Colon (tissue), 2 donors: ENCODE measurements around the gene MRPS18A.

Source experiments
- FAIRE-seq: peaks from 2 replicates; lab custom pipeline; 2012; peaks lifted over from hg19 to GRCh38; lab: Jason Lieb, UNC
- donor health status: control.
- donor health status: control.

The MRPS18A gene

DNA sequence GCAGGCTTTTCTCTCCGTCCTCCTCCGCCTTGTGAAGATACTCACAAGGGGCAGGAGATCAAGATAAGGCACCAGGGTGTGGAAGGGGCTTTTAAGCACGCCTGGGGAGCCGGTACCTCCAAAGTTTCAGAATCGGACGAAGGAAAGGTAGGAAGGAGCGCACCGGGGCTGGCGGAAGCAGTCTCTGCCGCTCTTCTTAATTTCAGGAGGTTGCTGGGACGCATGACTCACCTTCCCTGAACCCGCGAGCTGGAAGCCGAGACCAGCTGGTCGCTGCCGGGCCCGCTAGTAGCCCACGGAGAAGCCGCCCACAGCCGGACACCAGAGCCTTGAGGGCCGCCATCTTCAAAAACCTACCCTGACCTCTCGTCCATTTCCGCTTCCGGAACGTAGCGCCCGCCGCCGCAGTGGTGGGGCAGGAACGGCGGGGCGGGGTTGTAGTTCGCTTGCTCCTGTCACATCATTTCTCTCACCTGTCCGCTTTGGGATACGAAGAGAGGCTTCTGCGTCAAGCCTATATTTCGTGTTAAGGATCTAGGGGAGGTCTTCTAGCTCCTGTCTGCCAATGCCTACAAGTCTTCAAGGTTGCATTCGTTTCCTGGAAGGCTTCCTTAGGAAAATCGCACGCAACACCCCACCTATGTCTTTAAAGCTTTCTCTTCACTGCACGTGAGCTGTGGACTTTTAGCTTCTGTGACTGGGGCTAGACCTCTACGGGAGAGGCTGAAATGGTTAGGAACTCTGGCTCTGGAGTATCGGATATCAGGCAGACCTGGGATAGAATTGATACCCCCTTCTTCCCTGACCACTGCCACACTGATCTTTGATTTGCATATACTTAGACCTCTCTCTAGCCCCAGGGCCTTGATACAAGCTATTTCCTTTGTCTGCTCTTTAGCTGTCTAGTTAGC is at the start of gene MRPS18A:
TSS of gene MRPS18A (minus strand) at position 355 of the 911 bp plus-strand sequence. CDS start at position 343, 12 bp downstream.
- FAIRE-seq = no peak

DNA sequence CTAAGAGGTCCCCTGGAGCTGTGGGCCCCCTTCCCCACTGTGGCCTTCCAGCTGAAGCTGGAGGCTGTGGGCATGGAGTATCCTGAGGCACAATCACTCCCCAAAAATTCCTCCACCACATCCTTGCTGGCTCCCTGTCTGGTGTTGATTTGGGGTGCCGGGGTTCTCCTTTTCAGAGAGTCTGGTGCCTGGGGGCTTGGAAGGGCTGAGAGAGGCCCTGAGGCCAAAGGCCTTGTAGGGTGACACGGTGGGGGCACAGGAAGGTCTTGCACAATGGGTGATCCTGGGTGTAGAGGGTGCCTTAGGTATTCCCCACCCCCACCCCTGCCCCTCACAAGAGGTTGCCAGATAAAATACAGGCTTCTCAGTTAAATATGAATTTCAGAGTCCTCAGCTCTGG is 49.3 kb upstream of the MRPS18A start:
- no peak for FAIRE-seq

GRCh38 chr6:43736211-43736786 is 48.7 kb upstream of the MRPS18A start:
- no peak for FAIRE-seq

- no peak for FAIRE-seq
These were observed 48.1 kb upstream of the MRPS18A start for GRCh38 chr6:43735642-43736199.

DNA sequence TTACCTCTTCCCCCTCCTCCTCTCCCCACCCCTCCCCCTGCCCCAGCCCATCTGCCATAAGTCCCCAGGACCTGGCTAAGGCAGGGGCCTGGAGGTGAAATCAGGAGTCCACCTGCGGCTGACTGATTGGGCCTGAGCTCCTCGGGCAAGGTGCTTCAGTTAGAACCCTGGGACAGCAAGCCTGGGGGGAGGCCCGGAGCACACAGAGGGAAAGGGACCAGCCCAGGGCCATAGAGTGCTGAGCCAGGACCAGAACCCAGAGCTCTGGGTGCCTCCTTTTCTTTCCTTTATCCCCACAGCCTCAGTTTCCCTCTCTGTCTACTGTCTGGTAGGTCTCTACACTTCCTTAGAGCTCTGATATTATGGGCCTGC is 46.7 kb upstream of the MRPS18A start:
- no peak for FAIRE-seq

DNA sequence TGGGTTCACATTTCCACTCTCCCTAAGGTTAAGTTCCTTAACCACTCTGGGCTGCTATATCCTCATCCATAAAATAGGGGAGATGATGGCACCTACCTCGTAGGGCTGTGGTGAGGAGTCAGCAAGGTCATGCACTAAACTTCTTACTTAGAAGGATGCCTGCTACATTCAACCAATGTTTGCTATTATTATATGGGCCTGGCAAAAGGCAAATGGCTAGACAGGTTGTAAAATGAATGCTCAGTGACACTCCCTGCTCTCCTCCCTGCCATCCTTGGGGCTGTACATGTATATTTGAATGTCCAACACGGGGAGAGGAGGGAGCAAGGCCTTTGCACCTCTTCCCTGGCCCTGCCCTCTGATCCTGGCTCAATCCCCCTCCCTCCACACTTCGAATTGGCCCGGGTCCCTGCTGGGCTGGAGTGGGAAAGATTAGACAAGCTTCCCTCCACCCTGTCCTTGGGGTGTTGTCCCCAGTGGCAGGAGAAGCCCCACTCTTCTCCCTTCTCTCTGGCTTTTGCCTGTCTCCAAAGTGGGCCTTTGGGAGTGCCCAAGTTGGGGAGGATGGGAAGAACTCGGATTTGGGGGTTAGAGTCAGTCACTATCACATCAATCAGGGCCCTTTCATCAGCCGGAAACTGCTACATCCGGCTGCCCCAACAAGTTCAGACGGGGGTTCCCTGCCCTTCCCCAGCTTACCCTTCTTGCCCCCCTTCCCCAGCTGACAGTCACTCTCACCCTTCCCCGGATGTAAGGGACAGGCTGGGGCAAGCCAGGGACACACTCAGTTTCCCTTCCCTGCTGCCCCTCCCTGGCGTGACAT is 46.1 kb upstream of the MRPS18A start:
- FAIRE-seq = no peak

GRCh38 chr6:43730634-43731033 is 43.0 kb upstream of the MRPS18A start:
- FAIRE-seq = no peak

- no peak for FAIRE-seq
These were observed 41.9 kb upstream of the MRPS18A start for GRCh38 chr6:43729537-43729936.

DNA sequence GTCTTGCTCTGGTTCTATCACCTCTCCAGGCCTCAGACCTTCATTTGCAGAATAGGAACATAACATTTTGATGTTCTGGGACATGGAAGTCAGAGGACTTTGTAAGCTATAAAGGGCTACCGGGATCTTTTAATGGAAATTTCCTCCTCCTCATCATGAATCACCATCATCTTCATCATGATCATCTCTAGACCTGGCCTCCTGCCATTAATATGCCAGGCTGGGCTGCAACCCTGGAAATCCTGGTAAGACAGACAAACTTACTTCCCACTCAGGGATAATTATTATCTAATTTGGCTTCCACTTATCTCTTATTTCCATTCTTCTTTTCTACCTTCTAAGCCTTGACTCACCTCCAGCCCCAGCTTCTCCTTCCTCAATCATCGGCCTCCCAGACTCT is 41.0 kb upstream of the MRPS18A start:
- FAIRE-seq = no peak

- no peak for FAIRE-seq
These were observed 40.0 kb upstream of the MRPS18A start for GRCh38 chr6:43727634-43728033.

- no peak for FAIRE-seq
These were observed 38.3 kb upstream of the MRPS18A start for GRCh38 chr6:43725643-43726580.

- no peak for FAIRE-seq
These were observed 37.5 kb upstream of the MRPS18A start for GRCh38 chr6:43724914-43725642.

DNA sequence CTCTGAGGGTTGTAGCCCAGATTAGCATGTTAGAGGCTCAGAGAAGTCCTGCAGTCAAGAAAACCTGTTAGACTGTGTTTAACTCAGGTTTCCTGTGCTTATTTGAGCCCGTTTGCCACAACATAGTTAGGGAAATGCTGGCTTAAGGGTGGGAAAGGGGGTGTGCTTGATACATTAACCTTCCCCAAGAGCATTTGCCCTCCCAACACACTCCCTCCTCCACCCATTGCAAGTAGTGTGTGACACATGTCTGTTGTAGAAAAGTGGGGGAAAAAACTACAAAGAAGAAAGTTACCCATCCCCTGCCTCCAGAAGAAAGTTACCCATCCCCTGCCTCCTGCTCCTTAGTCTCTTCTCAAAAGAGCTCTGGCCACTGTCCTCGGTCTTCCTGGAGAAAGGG is 36.8 kb upstream of the MRPS18A start:
- FAIRE-seq = no peak

- no peak for FAIRE-seq
These were observed 36.2 kb upstream of the MRPS18A start for GRCh38 chr6:43723737-43724295.

GRCh38 chr6:43722920-43723545 is 35.4 kb upstream of the MRPS18A start:
- FAIRE-seq = no peak

- no peak for FAIRE-seq
These were observed 33.4 kb upstream of the MRPS18A start for GRCh38 chr6:43720999-43721398.

DNA sequence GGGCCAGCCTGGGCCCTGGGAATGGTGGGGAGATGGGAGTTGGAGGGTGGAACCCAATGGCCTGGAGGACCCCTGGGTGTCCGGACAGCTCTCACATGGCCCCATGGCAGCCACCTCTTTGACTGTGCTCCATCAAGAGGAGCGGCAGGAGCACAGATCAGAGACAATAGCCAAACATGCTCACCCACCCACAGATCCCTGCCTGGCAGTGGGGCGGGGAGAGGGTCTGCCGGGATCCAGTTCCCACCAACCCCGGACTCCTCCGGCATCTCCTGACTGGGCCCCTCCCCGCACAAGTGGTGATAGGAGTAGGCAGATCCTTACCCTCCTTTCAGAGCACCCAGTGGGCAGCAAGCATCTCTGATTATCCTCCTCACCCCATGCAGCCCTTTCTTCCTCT is 31.9 kb upstream of the MRPS18A start:
- FAIRE-seq = no peak

DNA sequence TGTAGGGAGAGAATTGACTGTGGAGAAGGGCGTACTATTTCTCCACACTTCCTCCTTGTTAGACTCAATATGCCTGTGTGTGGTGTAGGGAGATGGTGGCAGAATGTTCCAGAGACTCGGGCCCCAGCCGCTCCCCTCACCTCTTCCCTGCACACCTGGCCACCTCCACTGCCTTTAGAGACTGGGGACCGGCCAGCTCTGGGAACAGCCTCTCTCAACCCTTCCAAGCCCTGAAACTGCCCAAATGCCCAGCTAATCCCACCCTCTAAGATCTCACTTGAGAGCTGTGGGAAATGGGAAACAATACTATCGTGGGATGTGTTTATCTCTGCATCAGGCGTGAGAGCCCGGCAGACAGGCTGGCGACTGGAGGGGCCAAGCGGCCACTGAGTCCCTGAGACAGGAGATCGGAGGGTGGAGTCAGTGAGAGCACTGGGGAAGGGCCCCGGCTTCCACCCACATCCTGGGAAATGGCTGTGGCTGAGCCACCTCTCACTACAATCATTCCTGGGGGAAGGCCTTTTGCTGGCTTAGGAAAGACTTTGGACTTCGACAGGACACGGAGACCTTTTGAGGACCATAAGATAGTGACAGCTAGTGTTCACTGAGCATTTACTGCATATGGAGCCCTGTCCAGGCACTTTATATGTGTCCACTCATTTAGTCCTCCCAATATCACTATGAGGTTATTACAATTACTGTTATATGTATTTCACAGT is 31.0 kb upstream of the MRPS18A start:
- FAIRE-seq = no peak

DNA sequence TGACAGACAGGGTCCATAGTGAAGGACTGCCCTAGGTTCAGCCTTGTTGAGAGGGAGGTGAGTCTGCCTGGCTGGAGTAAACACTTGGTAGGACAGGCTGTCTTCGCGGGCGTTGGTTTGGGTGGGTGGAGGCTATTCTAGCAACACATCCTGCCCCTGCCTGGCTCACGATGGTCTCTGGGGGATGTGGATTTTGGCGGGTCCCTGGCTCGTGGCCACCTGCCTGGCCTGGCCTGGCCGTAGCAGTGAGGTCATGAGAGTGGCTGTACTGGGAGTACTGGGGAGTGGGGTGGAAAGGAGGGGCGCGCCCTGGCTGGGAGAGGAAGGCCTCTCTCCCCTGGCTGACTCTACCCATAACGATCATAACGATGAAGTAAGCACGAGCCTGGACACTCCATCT is 30.2 kb upstream of the MRPS18A start:
- no peak for FAIRE-seq
